ENCODE measurements around the gene CENPM.

CENPM gene

GRCh38 chr22:41933411-41934177, 13.4 kb downstream of the CENPM start:
- TF ChIP-seq CTCF (IDR thresholded peaks at IDR 0.05; ENCODE audit: insufficient read depth, low read depth, low read length, missing control alignments) = no peak
- no peak overlapping the region for H3K4me3 ChIP-seq (ENCODE audit: low read length)
- DNase-seq (ENCODE audit: low read depth) = no peak

- DNase-seq (ENCODE audit: low read depth) = no peak
- no peak overlapping the region for H3K4me3 ChIP-seq (ENCODE audit: low read length)
- no peak for TF ChIP-seq CTCF (IDR thresholded peaks at IDR 0.05; ENCODE audit: insufficient read depth, low read depth, low read length, missing control alignments)
Observed at GRCh38 chr22:41932353-41932752, 14.6 kb downstream of the CENPM start.

- DNase-seq (ENCODE audit: low read depth) = no peak
- no peak for TF ChIP-seq CTCF (IDR thresholded peaks at IDR 0.05; ENCODE audit: insufficient read depth, low read depth, low read length, missing control alignments)
- H3K4me3 ChIP-seq (ENCODE audit: low read length) = no peak overlapping the region
Observed at GRCh38 chr22:41931701-41932269, 15.2 kb downstream of the CENPM start.

GRCh38 chr22:41929418-41929810, 17.5 kb downstream of the CENPM start:
- H3K4me3 ChIP-seq (ENCODE audit: low read length) = no peak overlapping the region
- no peak for DNase-seq (ENCODE audit: low read depth)
- TF ChIP-seq CTCF (IDR thresholded peaks at IDR 0.05; ENCODE audit: insufficient read depth, low read depth, low read length, missing control alignments) = no peak

- DNase-seq (ENCODE audit: low read depth) = no peak
- no peak overlapping the region for H3K4me3 ChIP-seq (ENCODE audit: low read length)
- TF ChIP-seq CTCF (IDR thresholded peaks at IDR 0.05; ENCODE audit: insufficient read depth, low read depth, low read length, missing control alignments) = no peak
Observed at GRCh38 chr22:41928593-41929417, 18.1 kb downstream of the CENPM start.

GRCh38 chr22:41927813-41928212, 19.1 kb downstream of the CENPM start:
- DNase-seq (ENCODE audit: low read depth) = no peak
- no peak overlapping the region for H3K4me3 ChIP-seq (ENCODE audit: low read length)
- no peak for TF ChIP-seq CTCF (IDR thresholded peaks at IDR 0.05; ENCODE audit: insufficient read depth, low read depth, low read length, missing control alignments)

Data from epithelial cell of esophagus (primary cell).